HG03457 (cell line): ENCODE measurements around the gene DACH1.

Source experiments
- ATAC-seq: cut with Tn5 transposase; IDR thresholded peaks from one replicate; pipeline ENCODE4 v1.9.1; 2021; ENCODE audit warnings: moderate number of reproducible peaks; ENCODE audit not compliant: unreplicated experiment

DACH1 gene

GRCh38 chr13:71714802-71715375, 152.1 kb downstream of the DACH1 start:
- no peak for ATAC-seq

- ATAC-seq: no peak
These were observed 153.9 kb downstream of the DACH1 start for GRCh38 chr13:71712988-71713653.

- ATAC-seq: no peak
These were observed 162.3 kb downstream of the DACH1 start for GRCh38 chr13:71704656-71705055.

DNA sequence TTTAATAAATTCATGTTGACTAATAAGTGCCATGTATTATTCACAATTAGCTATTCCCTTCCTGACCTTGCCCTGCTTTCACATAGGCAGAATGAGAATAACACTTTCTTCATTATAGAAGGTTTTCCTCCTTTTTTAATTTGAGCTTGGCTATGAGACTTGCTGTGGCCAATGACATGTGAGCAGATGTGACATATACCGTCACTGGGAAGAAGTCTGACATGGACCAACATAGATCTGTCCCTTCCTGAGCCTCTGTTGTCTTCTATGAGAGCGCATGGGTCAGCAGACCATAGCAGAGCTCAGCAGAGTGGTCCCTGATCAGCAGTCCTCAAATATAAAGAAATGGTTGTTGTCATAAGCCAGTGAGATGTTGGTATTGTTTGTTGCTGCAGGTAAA, 163.9 kb downstream of the DACH1 start:
- no peak for ATAC-seq

- no peak for ATAC-seq
These were observed 164.8 kb downstream of the DACH1 start for GRCh38 chr13:71702253-71702652.

DNA sequence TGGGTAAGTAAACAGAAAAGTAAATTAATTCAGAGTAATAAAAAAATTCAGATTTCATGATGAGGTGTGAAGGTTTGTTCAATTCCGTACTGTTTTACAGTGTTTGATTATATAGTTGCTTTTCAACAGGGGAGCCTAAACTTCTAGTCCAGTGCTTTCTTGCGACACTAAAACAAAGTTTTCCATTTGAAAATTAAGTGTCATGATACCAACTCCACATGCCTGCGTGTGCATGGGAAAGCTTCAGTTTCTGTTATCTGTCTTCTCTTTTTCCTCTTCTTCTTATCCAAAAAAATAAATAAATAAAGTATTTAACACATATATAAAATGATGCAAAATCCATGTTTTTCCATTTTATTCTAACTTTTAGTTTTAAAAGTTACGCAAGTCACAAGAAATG, 165.3 kb downstream of the DACH1 start:
- ATAC-seq: no peak

DNA sequence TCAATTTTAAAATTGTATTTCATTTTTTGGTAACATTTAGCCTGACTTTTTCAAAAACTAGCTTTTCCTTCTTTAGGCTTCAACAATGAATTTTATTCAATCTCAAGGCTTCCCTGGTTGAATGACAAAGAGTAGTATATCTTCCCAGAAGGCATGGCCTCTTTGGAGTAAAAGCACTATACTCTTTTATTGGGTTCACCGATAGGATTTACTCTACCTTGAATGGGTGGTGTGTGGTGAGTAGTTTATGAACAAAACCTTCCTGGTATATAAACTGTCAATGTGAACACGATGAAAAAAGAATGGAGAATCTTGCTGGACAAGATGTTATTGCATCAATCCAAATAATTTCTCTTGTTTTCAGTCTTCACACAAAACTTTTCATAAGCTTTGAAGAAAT, 167.7 kb downstream of the DACH1 start:
- no peak for ATAC-seq

- no peak for ATAC-seq
These were observed 171.3 kb downstream of the DACH1 start for GRCh38 chr13:71695662-71696061.

- ATAC-seq: no peak
These were observed 181.9 kb downstream of the DACH1 start for GRCh38 chr13:71685072-71685471.

GRCh38 chr13:71681901-71682613, 184.9 kb downstream of the DACH1 start:
- no peak for ATAC-seq

DNA sequence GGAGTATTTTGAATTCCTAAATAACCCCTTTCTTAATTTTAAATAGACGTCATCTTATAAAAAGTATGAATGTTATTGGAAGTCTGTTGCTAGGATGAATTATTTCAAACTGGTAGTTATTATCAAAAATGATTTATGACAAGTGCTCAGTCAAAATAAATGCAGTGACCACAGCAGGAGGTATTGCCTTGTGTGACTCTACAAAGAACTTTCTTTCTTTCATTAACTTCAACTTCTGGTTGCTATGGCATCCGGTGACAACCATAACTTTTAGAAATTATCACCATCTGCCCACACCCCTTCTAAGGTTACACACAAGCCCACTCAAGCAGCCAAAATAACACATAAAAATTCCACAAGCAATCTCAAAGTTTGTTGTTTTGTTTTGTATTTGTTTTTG, 189.9 kb downstream of the DACH1 start:
- no peak for ATAC-seq

GRCh38 chr13:71672512-71672911, 194.5 kb downstream of the DACH1 start:
- no peak for ATAC-seq

DNA sequence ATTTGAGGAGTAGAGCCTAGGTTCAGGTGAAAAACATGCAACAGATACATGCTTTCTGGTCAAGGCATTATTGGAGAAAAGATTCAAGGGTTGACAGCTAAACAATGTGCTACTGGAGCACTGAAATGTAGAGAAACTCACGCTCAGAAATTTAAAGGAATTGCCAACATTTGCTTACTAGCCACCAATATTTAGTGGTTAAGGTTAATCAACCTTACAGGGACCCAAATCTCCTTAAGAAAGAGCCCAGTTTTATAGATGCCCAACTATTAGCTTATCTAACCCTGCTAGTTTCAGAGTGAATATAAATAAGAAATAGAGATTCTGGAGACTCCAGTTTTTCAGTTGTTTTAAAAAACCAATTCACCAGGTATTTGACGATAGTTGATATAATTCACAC, 203.6 kb downstream of the DACH1 start:
- no peak for ATAC-seq

- ATAC-seq: no peak
These were observed 205.1 kb downstream of the DACH1 start for GRCh38 chr13:71661921-71662320.

DNA sequence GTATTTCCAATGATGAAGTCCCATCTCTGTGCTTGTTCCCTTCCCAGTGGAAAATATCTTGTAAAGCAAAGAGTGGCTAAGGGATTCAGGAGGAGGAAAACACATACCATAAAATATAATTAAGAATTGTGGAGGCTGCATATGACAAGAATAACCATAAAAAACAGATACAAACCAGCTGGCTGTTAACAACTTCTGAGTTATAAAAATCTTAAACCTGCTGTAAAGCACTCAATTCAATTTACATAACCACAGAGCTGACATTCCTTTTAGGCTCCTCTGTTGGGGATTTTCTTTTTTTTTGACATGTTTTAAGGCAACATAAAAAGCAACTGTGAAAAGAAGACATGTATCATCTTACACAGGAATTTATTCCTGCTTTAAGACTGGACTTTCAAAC, 207.6 kb downstream of the DACH1 start:
- ATAC-seq: no peak

DNA sequence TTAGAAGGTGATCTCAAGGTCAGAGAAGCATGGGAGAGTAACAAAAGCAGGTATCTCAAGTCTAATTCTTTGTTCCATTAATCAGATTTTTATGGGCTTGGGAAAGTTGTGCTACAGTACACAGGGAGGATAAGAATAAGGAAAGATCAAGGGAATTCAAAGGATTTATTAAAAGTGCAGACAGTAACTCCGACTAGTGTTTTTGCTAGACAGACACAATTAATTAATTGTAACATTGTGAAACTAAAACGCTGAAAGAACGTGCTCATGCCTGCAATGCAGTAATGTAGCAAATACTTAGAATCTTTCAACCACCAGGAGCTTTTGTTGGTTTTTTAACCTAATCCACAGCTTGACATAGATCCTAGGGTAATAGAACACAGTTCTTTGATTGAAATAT, 221.5 kb downstream of the DACH1 start:
- ATAC-seq: no peak

DNA sequence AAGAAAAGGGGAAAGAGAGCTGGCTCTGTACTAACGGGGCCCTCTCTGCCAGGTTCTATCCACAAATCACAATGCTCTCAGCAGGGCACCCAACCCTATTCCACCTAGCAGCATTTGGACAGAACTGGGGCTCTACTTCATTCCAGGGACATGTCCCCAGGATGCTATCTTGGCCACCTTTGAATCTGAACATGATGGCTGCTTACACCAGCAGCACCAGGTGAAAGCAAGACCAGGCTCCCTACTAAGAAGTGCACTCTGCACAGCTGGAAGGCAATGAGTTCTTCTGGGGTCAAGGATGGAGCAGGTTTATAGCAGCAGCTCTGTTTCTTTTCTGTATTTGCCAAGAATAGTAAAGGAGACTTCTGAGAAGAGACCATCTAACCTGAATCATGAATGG, 222.4 kb downstream of the DACH1 start:
- no peak for ATAC-seq

GRCh38 chr13:71643448-71643860, 223.6 kb downstream of the DACH1 start:
- no peak for ATAC-seq

- ATAC-seq: no peak
These were observed 228.3 kb downstream of the DACH1 start for GRCh38 chr13:71638751-71639150.

- ATAC-seq: no peak
These were observed 232.2 kb downstream of the DACH1 start for GRCh38 chr13:71634602-71635443.

GRCh38 chr13:71634182-71634581, 232.8 kb downstream of the DACH1 start:
- no peak for ATAC-seq
